Natural killer cell (primary cell): ENCODE data around the gene CERS3. TPM values are rescaled to one million over a fixed set of nuclear protein-coding genes. Genes with fewer than 3 reads are reported as not detected.

Experiments
- ATAC-seq, 3 donors: fragments of 150-1000 bp in 2 of 3; fragments of 200-7000 bp in 1 of 3; cut with Tn5 transposase; 1 replicate in 1 of 3; 2 replicates in 2 of 3; pipeline ENCODE4 v1.10.0; 2021; ENCODE audit warnings: mild to moderate bottlenecking in 2 of 3, moderate library complexity in 2 of 3
- DNase-seq, 2 donors: peaks; one replicate each; pipeline versions ENCODE4 v3.0.0 to v3.0.0-alpha.2; 2013 to 2021; ENCODE audit warnings: mixed read lengths in 1 of 2
- H3K27ac ChIP-seq: one replicate; pipeline ENCODE4 v1.5.1; 2013; ENCODE audit warnings: mild to moderate bottlenecking, low read length
- H3K27me3 ChIP-seq: one replicate; pipeline ENCODE4 v1.6.1; 2013; ENCODE audit warnings: low read length; ENCODE audit not compliant: control insufficient read depth, insufficient read depth
- H3K36me3 ChIP-seq: one replicate; pipeline ENCODE4 v1.6.1; 2013; ENCODE audit warnings: low read length; ENCODE audit not compliant: control insufficient read depth, insufficient read depth
- H3K4me1 ChIP-seq: one replicate; pipeline ENCODE4 v1.6.1; 2013; ENCODE audit warnings: low read length; ENCODE audit not compliant: control insufficient read depth, insufficient read depth
- H3K4me3 ChIP-seq: one replicate; pipeline ENCODE4 v1.5.1; 2013; ENCODE audit warnings: low read length
- H3K9me3 ChIP-seq: one replicate; pipeline ENCODE4 v1.6.1; 2013; ENCODE audit warnings: low read length; ENCODE audit not compliant: control insufficient read depth, insufficient read depth
- H3K27ac Mint-ChIP-seq, 2 donors: one replicate each; pipeline ENCODE4 v1.8.0; 2022; ENCODE audit warnings: mild to moderate bottlenecking in 2 of 2, mixed read lengths in 2 of 2, moderate library complexity in 1 of 2
- H3K27me3 Mint-ChIP-seq, 2 donors: one replicate each; pipeline ENCODE4 v1.8.0; 2022; ENCODE audit warnings: low read depth in 2 of 2, mixed read lengths in 2 of 2
- H3K36me3 Mint-ChIP-seq: one replicate; pipeline ENCODE4 v1.8.0; 2022; ENCODE audit warnings: mixed read lengths
- H3K4me1 Mint-ChIP-seq, 2 donors: one replicate each; pipeline ENCODE4 v1.8.0; 2022; ENCODE audit warnings: mixed read lengths in 2 of 2
- H3K4me3 Mint-ChIP-seq: one replicate; pipeline ENCODE4 v1.8.0; 2022; ENCODE audit warnings: mild to moderate bottlenecking, moderate library complexity, mixed read lengths
- H3K9me3 Mint-ChIP-seq, 2 donors: one replicate each; pipeline ENCODE4 v1.8.0; 2022; ENCODE audit warnings: mixed read lengths in 2 of 2
- WGBS: methylation state at CpG from one replicate; pipeline ENCODE4 v1.1.7; 2013; ENCODE audit warnings: missing lambda C conversion rate; ENCODE audit not compliant: insufficient coverage; 5-methylcytosine and 5-hydroxymethylcytosine counted together
- intact Hi-C: fragments of 100-400 bp; cut with micrococcal nuclease; formaldehyde crosslinking; loops from one replicate; pipeline ENCODE4 v1.14.2; 2022
- total RNA-seq, 4 donors: library from RNA; stranded (reverse); fragments of 120-200 nt in 1 of 4; gene quantifications; one replicate each; pipeline versions ENCODE4 v1.2.3 to v1.2.4, GENCODE V29; 2013 to 2022
- TF ChIP-seq, protein P1 (sequence below): fragments of 200-600 bp; IDR thresholded peaks from one replicate; pipeline ENCODE4 v1.8.0; 2022; ENCODE audit warnings: antibody characterized with exemption

Gene CERS3
- total RNA-seq, 3 donors from 2014 or later (not counting 1 experiment from before 2014, with no cell fraction given): 0.40 to 0.90 (median 0.48) TPM

DNA sequence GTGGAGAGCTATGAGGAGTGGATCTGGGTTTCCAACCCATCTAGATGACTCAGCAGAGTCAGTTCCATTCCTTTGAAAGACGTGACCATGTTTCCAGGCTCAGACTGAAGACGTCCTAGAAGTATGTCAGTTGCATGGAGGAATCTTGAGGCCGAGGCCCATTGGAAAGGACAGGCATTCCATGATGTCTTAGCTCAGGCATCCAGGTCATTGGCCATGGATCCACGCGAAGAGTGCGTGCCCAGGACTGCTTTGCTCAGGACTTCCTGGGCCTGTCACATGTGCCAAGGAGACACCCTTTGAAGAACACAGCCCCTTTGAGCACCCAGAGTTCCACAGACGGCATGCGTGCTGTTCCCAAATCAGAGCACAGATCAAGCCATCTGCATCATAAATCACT is 94.7 kb downstream of the CERS3 start:
- no peak overlapping the region for H3K27ac Mint-ChIP-seq
- H3K4me1 Mint-ChIP-seq: no peaks in the 10 kb centered on the region
- no peaks in the 10 kb centered on the region for H3K36me3 Mint-ChIP-seq
- no peak overlapping the region for H3K27ac ChIP-seq
- no peak for DNase-seq
- H3K9me3 Mint-ChIP-seq: no peaks in the 10 kb centered on the region
- ATAC-seq: no peak
- intact Hi-C loops: no loop called here
- no peaks in the 10 kb centered on the region for H3K9me3 ChIP-seq
- 90% methylated on average over 8 of the region's 8 CpGs for WGBS
- no peaks in the 10 kb centered on the region for H3K27me3 Mint-ChIP-seq
- H3K4me3 Mint-ChIP-seq: no peak overlapping the region
- no peaks in the 10 kb centered on the region for H3K36me3 ChIP-seq
- H3K27me3 ChIP-seq: no peaks in the 10 kb centered on the region
- no peak overlapping the region for H3K4me3 ChIP-seq
- TF ChIP-seq, protein P1, sequence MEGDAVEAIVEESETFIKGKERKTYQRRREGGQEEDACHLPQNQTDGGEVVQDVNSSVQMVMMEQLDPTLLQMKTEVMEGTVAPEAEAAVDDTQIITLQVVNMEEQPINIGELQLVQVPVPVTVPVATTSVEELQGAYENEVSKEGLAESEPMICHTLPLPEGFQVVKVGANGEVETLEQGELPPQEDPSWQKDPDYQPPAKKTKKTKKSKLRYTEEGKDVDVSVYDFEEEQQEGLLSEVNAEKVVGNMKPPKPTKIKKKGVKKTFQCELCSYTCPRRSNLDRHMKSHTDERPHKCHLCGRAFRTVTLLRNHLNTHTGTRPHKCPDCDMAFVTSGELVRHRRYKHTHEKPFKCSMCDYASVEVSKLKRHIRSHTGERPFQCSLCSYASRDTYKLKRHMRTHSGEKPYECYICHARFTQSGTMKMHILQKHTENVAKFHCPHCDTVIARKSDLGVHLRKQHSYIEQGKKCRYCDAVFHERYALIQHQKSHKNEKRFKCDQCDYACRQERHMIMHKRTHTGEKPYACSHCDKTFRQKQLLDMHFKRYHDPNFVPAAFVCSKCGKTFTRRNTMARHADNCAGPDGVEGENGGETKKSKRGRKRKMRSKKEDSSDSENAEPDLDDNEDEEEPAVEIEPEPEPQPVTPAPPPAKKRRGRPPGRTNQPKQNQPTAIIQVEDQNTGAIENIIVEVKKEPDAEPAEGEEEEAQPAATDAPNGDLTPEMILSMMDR: no peak
- no peaks in the 10 kb centered on the region for H3K4me1 ChIP-seq

DNA sequence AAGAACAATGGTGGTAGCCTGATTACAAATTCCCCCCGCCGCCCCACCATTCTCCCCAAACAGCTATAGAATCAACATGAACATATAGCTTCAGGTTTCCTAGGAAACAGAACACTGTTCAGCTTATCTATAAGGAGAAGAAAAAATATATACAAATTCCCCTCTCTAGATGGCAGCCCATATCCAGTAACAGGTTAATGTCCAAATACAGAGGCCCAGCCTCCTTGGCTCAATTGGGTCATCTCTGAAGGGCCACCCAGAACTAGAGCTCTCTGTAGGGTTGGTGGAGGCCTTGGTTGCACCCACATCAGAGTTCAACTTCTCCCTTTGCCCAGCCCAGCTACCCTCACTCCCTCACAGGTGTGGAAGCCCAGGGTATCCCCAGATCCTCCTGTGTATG is 95.4 kb downstream of the CERS3 start:
- H3K4me3 ChIP-seq: no peak overlapping the region
- no CpG with 5 or more reads among the region's 2 CpGs for whole genome bisulfite sequencing
- H3K9me3 Mint-ChIP-seq: no peaks in the 10 kb centered on the region
- H3K27me3 Mint-ChIP-seq: no peaks in the 10 kb centered on the region
- DNase-seq: no peak
- H3K4me1 Mint-ChIP-seq: no peaks in the 10 kb centered on the region
- intact Hi-C loops: no loop called here
- TF ChIP-seq, protein P1: no peak
- no peaks in the 10 kb centered on the region for H3K36me3 Mint-ChIP-seq
- H3K4me1 ChIP-seq: no peaks in the 10 kb centered on the region
- no peaks in the 10 kb centered on the region for H3K9me3 ChIP-seq
- no peaks in the 10 kb centered on the region for H3K27me3 ChIP-seq
- no peak overlapping the region for H3K27ac ChIP-seq
- no peak overlapping the region for H3K4me3 Mint-ChIP-seq
- H3K36me3 ChIP-seq: no peaks in the 10 kb centered on the region
- ATAC-seq: no peak
- H3K27ac Mint-ChIP-seq: no peak overlapping the region

DNA sequence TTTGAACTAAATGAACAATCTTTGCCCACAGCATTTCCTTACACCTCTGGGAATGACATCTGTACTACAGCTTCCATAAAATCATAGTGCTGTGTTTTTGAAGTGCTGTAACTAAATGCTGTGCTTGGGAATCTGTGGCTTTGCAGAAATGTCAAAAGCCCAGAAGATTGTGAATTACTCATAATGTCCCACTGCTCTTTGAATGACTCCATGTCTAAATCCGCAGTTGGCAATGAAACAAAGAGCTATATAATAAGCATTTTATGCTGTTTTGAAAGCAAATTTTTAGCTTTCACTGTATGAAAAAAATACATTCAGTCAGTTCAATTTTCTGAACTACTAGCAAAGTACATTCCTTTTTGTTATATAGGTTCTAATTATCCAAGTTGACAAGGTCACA is 98.3 kb downstream of the CERS3 start:
- H3K9me3 Mint-ChIP-seq: peaks cover 0 to 2% of the 10 kb centered on the region in 2 donors
- Histone ChIP-seq H3K4me3 (no peak overlapping the region), H3K27me3 (no peaks in the 10 kb centered on the region), H3K36me3 (no peaks in the 10 kb centered on the region), H3K9me3 (peaks cover 3% of the 10 kb centered on the region), H3K4me1 (no peaks in the 10 kb centered on the region), H3K27ac (no peak overlapping the region)
- intact Hi-C loops: no loop called here
- no peaks in the 10 kb centered on the region for H3K27me3 Mint-ChIP-seq
- TF ChIP-seq, protein P1: no peak
- no peak overlapping the region for H3K4me3 Mint-ChIP-seq
- no peaks in the 10 kb centered on the region for H3K4me1 Mint-ChIP-seq
- DNase-seq (no peak), ATAC-seq (no peak)
- no peaks in the 10 kb centered on the region for H3K36me3 Mint-ChIP-seq
- H3K27ac Mint-ChIP-seq: no peak overlapping the region
- WGBS: 86% methylated on average over 1 of the region's 1 CpG

DNA sequence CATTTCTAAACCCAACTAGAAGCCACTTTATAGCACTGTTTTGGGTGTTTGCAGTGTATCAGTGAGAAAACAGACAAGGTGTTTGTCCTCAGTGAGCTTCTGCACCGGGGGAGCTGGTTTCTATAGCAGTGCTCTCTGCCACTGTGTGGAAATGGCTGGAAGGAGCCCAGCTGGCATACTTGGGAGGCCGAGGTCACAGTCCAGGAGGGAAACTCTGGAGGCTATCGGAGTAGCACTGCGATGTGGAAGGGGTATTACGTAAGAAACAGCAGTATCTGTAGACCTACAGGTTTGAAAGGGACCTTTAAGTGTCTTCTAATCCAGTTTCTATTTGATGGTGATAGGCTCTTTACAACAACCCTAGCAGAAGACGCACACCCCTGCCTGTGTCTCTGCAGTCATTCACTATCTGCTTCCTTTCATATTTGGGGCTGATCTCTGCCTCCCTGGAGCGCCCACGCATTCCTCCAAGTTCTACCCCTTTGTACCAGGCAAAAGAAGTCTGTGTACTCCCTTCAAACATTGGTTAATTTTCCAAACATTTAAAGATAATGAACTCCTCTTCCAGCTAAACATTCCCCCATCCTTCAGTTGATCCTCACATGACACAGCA is 99.5 kb downstream of the CERS3 start:
- H3K36me3 Mint-ChIP-seq: peaks cover 5% of the 10 kb centered on the region
- intact Hi-C loops: no loop called here
- Histone ChIP-seq H3K36me3 (no peaks in the 10 kb centered on the region), H3K27ac (no peak overlapping the region), H3K27me3 (no peaks in the 10 kb centered on the region), H3K4me3 (no peak overlapping the region), H3K4me1 (no peaks in the 10 kb centered on the region), H3K9me3 (peaks cover 13% of the 10 kb centered on the region)
- WGBS: 90% methylated on average over 8 of the region's 8 CpGs
- ATAC-seq (no peak), DNase-seq (no peak)
- no peak overlapping the region for H3K4me3 Mint-ChIP-seq
- no peaks in the 10 kb centered on the region for H3K27me3 Mint-ChIP-seq
- H3K9me3 Mint-ChIP-seq: peaks cover 2 to 4% of the 10 kb centered on the region in 2 donors
- no peaks in the 10 kb centered on the region for H3K4me1 Mint-ChIP-seq
- TF ChIP-seq, protein P1: no peak
- no peak overlapping the region for H3K27ac Mint-ChIP-seq
